Right atrium auricular region (tissue), 2 donors: ENCODE data around the gene MIOX. TPM values are rescaled to one million over a fixed set of nuclear protein-coding genes. Genes with fewer than 3 reads are reported as not detected.

ENCODE experiments used
- DNase-seq: peaks from one replicate; pipeline ENCODE4 v3.0.0-alpha.2; 2019; ENCODE audit warnings: low spot score
- H3K27ac ChIP-seq, 2 donors: fragments of 200-600 bp; sonication (generic); 1 replicate in 1 of 2; 2 replicates in 1 of 2; pipeline ENCODE4 v1.5.1; 2016 to 2019
- H3K27me3 ChIP-seq, 2 donors: fragments of 200-600 bp; sonication (generic); one replicate each; pipeline versions ENCODE4 v1.5.1 to v1.6.0; 2017 to 2019
- H3K36me3 ChIP-seq: fragments of 200-600 bp; sonication (generic); one replicate; pipeline ENCODE4 v1.5.1; 2016
- H3K4me1 ChIP-seq, 2 donors: fragments of 200-600 bp; sonication (generic); one replicate each; pipeline versions ENCODE4 v1.5.1 to v1.6.0; 2017 to 2019
- H3K4me3 ChIP-seq, 2 donors: fragments of 200-600 bp; sonication (generic); 1 replicate in 1 of 2; 2 replicates in 1 of 2; pipeline ENCODE4 v1.5.1; 2017 to 2019; ENCODE audit warnings: mild to moderate bottlenecking in 1 of 2, moderate library complexity in 1 of 2
- H3K9me3 ChIP-seq, 2 donors: fragments of 200-600 bp; sonication (generic); one replicate each; pipeline ENCODE4 v1.5.1; 2019
- CTCF ChIP-seq, 2 donors: fragments of 200-600 bp; sonication (generic); IDR thresholded peaks; one replicate each; pipeline ENCODE4 v1.5.1; 2019; ENCODE audit warnings: antibody characterized with exemption in 2 of 2
- total RNA-seq, 2 donors: library from RNA; depleted of rRNA; stranded (reverse); fragments of >200 nt; gene quantifications; one replicate each; pipeline ENCODE4 v1.1.0, GENCODE V29; 2016

The MIOX gene
- total RNA-seq, 2 donors from 2014 or later, result not detected

GRCh38 chr22:50525104-50525857, 38.6 kb downstream of the MIOX start, which contains the start of gene SCO2:
SCO2 (minus strand) TSS chr22:50525598; CDS start chr22:50524411, 1,187 bp downstream.
- no peaks in the 10 kb centered on the region for H3K9me3 ChIP-seq
- TF ChIP-seq CTCF (IDR thresholded peaks at IDR 0.05), result peak in 1 of 2 donors; percentile 15
- no peaks in the 10 kb centered on the region for H3K27me3 ChIP-seq
- peak within 1 kb of the TSS; percentile 64 to 85 for H3K4me3 ChIP-seq
- peaks cover 34% of the 10 kb centered on the region for H3K36me3 ChIP-seq
- peak; percentile 96 for DNase-seq
- H3K4me1 ChIP-seq, result peaks cover 0 to 43% of the 10 kb centered on the region in 2 donors
- H3K27ac ChIP-seq, result peak within 1 kb of the TSS; percentile 86 to 89

GRCh38 chr22:50525858-50526107, 39.1 kb downstream of the MIOX start:
- no peak for DNase-seq
- H3K27me3 ChIP-seq, result no peaks in the 10 kb centered on the region
- peak overlapping the region; percentile 86 to 89 for H3K27ac ChIP-seq
- no peaks in the 10 kb centered on the region for H3K9me3 ChIP-seq
- peak overlapping the region; percentile 64 to 85 for H3K4me3 ChIP-seq
- H3K4me1 ChIP-seq, result peaks cover 0 to 48% of the 10 kb centered on the region in 2 donors
- TF ChIP-seq CTCF (IDR thresholded peaks at IDR 0.05), result no peak
- peaks cover 32% of the 10 kb centered on the region for H3K36me3 ChIP-seq

- H3K27ac ChIP-seq, result peak overlapping the region; percentile 86 to 89
- H3K36me3 ChIP-seq, result peaks cover 27% of the 10 kb centered on the region
- H3K27me3 ChIP-seq, result peaks cover 0 to 4% of the 10 kb centered on the region in 2 donors
- H3K4me3 ChIP-seq, result peak overlapping the region; percentile 64 to 85
- TF ChIP-seq CTCF (IDR thresholded peaks at IDR 0.05), result peak; percentile 64 to 76
- H3K9me3 ChIP-seq, result no peaks in the 10 kb centered on the region
- H3K4me1 ChIP-seq, result peaks cover 0 to 52% of the 10 kb centered on the region in 2 donors
- DNase-seq, result peak; percentile 72
Observed at GRCh38 chr22:50526108-50526833, 39.6 kb downstream of the MIOX start.

- H3K36me3 ChIP-seq, result peaks cover 20% of the 10 kb centered on the region
- peak overlapping the region; percentile 64 to 85 for H3K4me3 ChIP-seq
- TF ChIP-seq CTCF (IDR thresholded peaks at IDR 0.05), result no peak
- peak; percentile 77 for DNase-seq
- H3K4me1 ChIP-seq, result peaks cover 0 to 61% of the 10 kb centered on the region in 2 donors
- H3K9me3 ChIP-seq, result no peaks in the 10 kb centered on the region
- peaks cover 0 to 7% of the 10 kb centered on the region in 2 donors for H3K27me3 ChIP-seq
- peak overlapping the region; percentile 86 to 89 for H3K27ac ChIP-seq
Observed at GRCh38 chr22:50526834-50527801, 40.5 kb downstream of the MIOX start.

- peaks cover 0 to 7% of the 10 kb centered on the region in 2 donors for H3K27me3 ChIP-seq
- peaks cover 10% of the 10 kb centered on the region for H3K36me3 ChIP-seq
- no peak overlapping the region for H3K4me3 ChIP-seq
- no peak for TF ChIP-seq CTCF (IDR thresholded peaks at IDR 0.05)
- H3K27ac ChIP-seq, result peak overlapping the region; percentile 86 to 96
- H3K4me1 ChIP-seq, result peaks cover 0 to 67% of the 10 kb centered on the region in 2 donors
- no peaks in the 10 kb centered on the region for H3K9me3 ChIP-seq
- no peak for DNase-seq
Observed at GRCh38 chr22:50527921-50528681, 41.4 kb downstream of the MIOX start.
